ENCODE results near the gene PCBP3.
"Not testable (repeated sequence)": the region's sequence is repeated elsewhere in the genome, so short reads cannot be mapped to it uniquely, and the experiment has no call there.

The PCBP3 gene

GRCh38 chr21:45832741-45833235 lies 189.3 kb downstream of the PCBP3 start:
- not testable (repeated sequence) for DNase-seq

- no peak for DNase-seq
Observed at GRCh38 chr21:45833414-45833813, 189.9 kb downstream of the PCBP3 start.

- no peak for DNase-seq
Observed at GRCh38 chr21:45834026-45834715, 190.6 kb downstream of the PCBP3 start.

GRCh38 chr21:45834821-45835293 lies 191.3 kb downstream of the PCBP3 start:
- no peak for DNase-seq

- DNase-seq: no peak
Observed at GRCh38 chr21:45835301-45836267, 192.1 kb downstream of the PCBP3 start.

GRCh38 chr21:45836268-45836655 lies 192.7 kb downstream of the PCBP3 start:
- no peak for DNase-seq

- no peak for DNase-seq
Observed at GRCh38 chr21:45836694-45837670, 193.5 kb downstream of the PCBP3 start.

GRCh38 chr21:45837936-45838335 lies 194.4 kb downstream of the PCBP3 start:
- no peak for DNase-seq

- no peak for DNase-seq
Observed at GRCh38 chr21:45838634-45839033, 195.1 kb downstream of the PCBP3 start.

- DNase-seq: no peak
Observed at GRCh38 chr21:45839274-45839673, 195.7 kb downstream of the PCBP3 start.

- DNase-seq: no peak
Observed at GRCh38 chr21:45841033-45841432, 197.5 kb downstream of the PCBP3 start.

- no peak for DNase-seq
Observed at GRCh38 chr21:45843426-45843825, 199.9 kb downstream of the PCBP3 start.

- no peak for DNase-seq
Observed at GRCh38 chr21:45844181-45844580, 200.7 kb downstream of the PCBP3 start.

GRCh38 chr21:45845063-45845769 lies 201.7 kb downstream of the PCBP3 start:
- no peak for DNase-seq

- no peak for DNase-seq
Observed at GRCh38 chr21:45845770-45846090, 202.2 kb downstream of the PCBP3 start.

- DNase-seq: no peak
Observed at GRCh38 chr21:45846373-45847160, 203.0 kb downstream of the PCBP3 start.

GRCh38 chr21:45847870-45848269 lies 204.3 kb downstream of the PCBP3 start:
- no peak for DNase-seq

GRCh38 chr21:45848331-45848730 lies 204.8 kb downstream of the PCBP3 start:
- DNase-seq: no peak

GRCh38 chr21:45848805-45849204 lies 205.3 kb downstream of the PCBP3 start:
- no peak for DNase-seq

- no peak for DNase-seq
Observed at GRCh38 chr21:45849651-45850050, 206.1 kb downstream of the PCBP3 start.

GRCh38 chr21:45850181-45850580 lies 206.7 kb downstream of the PCBP3 start:
- DNase-seq: no peak

All from CD4-positive, alpha-beta T cell treated with Interleukin-4 for 1 hour (primary cell).